ENCODE measurements around the gene SYPL2. TPM values are rescaled to one million over a fixed set of nuclear protein-coding genes. Genes with fewer than 3 reads are reported as not detected.

SYPL2 gene
- 0.38 TPM for polyA plus RNA-seq (2013, experiment 1 of 2)
- polyA plus RNA-seq (2013, experiment 2 of 2): 0.35 TPM

DNA sequence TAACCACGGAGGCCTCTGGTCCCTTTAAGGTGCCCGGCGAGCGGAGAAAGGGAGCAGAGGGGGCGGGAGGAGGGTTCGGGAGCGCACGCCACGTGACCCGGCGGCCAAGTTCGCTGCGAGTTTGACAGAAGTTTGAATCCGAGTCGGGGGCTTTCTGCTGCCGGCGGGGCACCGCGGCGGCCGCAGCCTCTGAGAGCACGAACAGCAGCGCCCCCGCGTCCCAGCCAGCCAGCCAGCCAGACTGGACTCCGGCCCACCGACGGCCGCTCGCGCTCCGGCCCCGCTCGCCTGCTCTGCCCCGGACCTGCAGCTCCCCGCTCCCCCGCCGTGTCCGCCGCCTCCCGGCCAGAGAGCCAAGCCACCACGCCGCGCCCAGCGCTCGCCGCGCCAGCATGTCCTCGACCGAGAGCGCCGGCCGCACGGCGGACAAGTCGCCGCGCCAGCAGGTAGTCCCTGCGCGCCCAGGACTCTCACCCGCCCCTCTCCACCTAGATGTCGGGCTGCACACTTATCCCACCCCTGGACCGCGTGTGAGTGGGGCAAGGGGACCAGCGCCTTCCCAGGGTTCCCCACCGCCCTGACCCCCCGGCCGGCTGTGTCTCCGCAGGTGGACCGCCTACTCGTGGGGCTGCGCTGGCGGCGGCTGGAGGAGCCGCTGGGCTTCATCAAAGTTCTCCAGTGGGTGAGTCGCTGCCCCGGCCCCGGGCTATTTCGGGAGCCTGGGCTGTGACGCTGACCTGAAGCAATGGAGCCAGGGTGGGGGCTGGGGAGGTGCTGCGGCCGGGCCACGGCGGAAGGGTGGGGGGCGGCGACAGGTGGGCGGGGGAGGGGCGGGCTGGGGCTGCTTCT lies at the start of gene SYPL2:
Gene SYPL2, plus strand, starts transcription at position 95 of the 849 bp plus-strand sequence. Its CDS starts 298 bp downstream, at position 393.
- Histone ChIP-seq H3K4me2 (ENCODE audit: low read length) (peak within 1 kb of the TSS; percentile 51), H4K8ac (ENCODE audit: low read depth, low read length) (no peak within 1 kb of the TSS), H3K27ac (ENCODE audit: low read depth, low read length) (no peak within 1 kb of the TSS), H3K23ac (ENCODE audit: low read length) (no peak within 1 kb of the TSS), H3K18ac (ENCODE audit: low read length) (no peak within 1 kb of the TSS), H2AK5ac (ENCODE audit: low read length) (no peak within 1 kb of the TSS), H3K56ac (ENCODE audit: low read length) (peak within 1 kb of the TSS; percentile 56), H3K4me1 (ENCODE audit: control insufficient read depth, low read depth, low read length) (no peaks in the 10 kb centered on the region), H3K9ac (ENCODE audit: low read length) (peak within 1 kb of the TSS; percentile 31), H3K4ac (ENCODE audit: low read depth, low read length) (no peak within 1 kb of the TSS), H4K5ac (ENCODE audit: low read length) (no peak within 1 kb of the TSS), H3K27me3 (ENCODE audit: insufficient read depth, low read length, poor library complexity) (peaks cover 23% of the 10 kb centered on the region), H3K36me3 (ENCODE audit: control insufficient read depth, insufficient read depth, low read length) (no peaks in the 10 kb centered on the region), H2BK120ac (ENCODE audit: low read depth, low read length) (no peak within 1 kb of the TSS), H3K79me1 (ENCODE audit: low read length) (no peaks in the 10 kb centered on the region), H3K79me2 (ENCODE audit: control insufficient read depth, insufficient read depth, low read length) (no peaks in the 10 kb centered on the region), H2BK15ac (replicated peaks; ENCODE audit: low read depth) (no peak within 1 kb of the TSS), H2BK5ac (ENCODE audit: low read length) (no peak within 1 kb of the TSS), H3K4me3 (ENCODE audit: low read length) (no peak within 1 kb of the TSS)
- no CpG with 5 or more reads among the region's 88 CpGs for WGBS (ENCODE audit: extremely low coverage, insufficient coverage, low lambda C conversion rate)
- DNase-seq: peak; percentile 42

DNA sequence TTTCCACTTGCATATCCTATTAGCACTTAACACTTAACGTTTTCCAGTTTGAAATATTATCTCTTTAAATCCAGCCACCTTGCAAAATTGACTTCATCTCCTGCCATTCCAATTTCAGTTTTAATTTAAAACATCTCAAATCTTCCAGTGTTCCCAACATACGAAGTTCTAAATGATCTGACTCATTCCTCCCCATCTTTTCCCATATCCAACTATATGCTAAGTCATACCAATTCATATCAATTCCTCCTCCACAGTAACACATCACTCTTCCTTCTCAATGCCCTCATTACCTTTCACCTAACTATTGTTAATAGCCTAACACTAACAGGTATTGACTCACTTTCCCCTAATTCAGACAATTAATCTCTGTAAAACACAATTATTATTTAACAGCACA lies 42.8 kb upstream of the SYPL2 start:
- Histone ChIP-seq H3K27me3 (ENCODE audit: insufficient read depth, low read length, poor library complexity) (no peaks in the 10 kb centered on the region), H3K9ac (ENCODE audit: low read length) (no peak overlapping the region), H3K56ac (ENCODE audit: low read length) (no peak overlapping the region), H3K4ac (ENCODE audit: low read depth, low read length) (no peak overlapping the region), H3K79me1 (ENCODE audit: low read length) (peaks cover 4% of the 10 kb centered on the region), H3K18ac (ENCODE audit: low read length) (no peak overlapping the region), H3K4me3 (ENCODE audit: low read length) (no peak overlapping the region), H2BK5ac (ENCODE audit: low read length) (no peak overlapping the region), H4K5ac (ENCODE audit: low read length) (no peak overlapping the region), H3K79me2 (ENCODE audit: control insufficient read depth, insufficient read depth, low read length) (peaks cover 36% of the 10 kb centered on the region), H2AK5ac (ENCODE audit: low read length) (no peak overlapping the region), H3K27ac (ENCODE audit: low read depth, low read length) (no peak overlapping the region), H4K8ac (ENCODE audit: low read depth, low read length) (no peak overlapping the region), H3K23ac (ENCODE audit: low read length) (no peak overlapping the region), H3K4me2 (ENCODE audit: low read length) (no peak overlapping the region), H2BK15ac (replicated peaks; ENCODE audit: low read depth) (no peak overlapping the region), H2BK120ac (ENCODE audit: low read depth, low read length) (no peak overlapping the region), H3K36me3 (ENCODE audit: control insufficient read depth, insufficient read depth, low read length) (no peaks in the 10 kb centered on the region), H3K4me1 (ENCODE audit: control insufficient read depth, low read depth, low read length) (no peaks in the 10 kb centered on the region)
- DNase-seq: no peak
- 100% methylated on average over 1 of the region's 2 CpGs for WGBS (ENCODE audit: extremely low coverage, insufficient coverage, low lambda C conversion rate)

GRCh38 chr1:109425391-109426280 lies 40.7 kb upstream of the SYPL2 start:
- Histone ChIP-seq H2BK15ac (replicated peaks; ENCODE audit: low read depth) (no peak overlapping the region), H3K27ac (ENCODE audit: low read depth, low read length) (peak overlapping the region; percentile 55), H3K23ac (ENCODE audit: low read length) (peak overlapping the region; percentile 54), H3K36me3 (ENCODE audit: control insufficient read depth, insufficient read depth, low read length) (no peaks in the 10 kb centered on the region), H2BK5ac (ENCODE audit: low read length) (no peak overlapping the region), H3K79me2 (ENCODE audit: control insufficient read depth, insufficient read depth, low read length) (peaks cover 34% of the 10 kb centered on the region), H3K4me1 (ENCODE audit: control insufficient read depth, low read depth, low read length) (no peaks in the 10 kb centered on the region), H4K5ac (ENCODE audit: low read length) (no peak overlapping the region), H3K56ac (ENCODE audit: low read length) (peak overlapping the region; percentile 93), H4K8ac (ENCODE audit: low read depth, low read length) (no peak overlapping the region), H3K79me1 (ENCODE audit: low read length) (peaks cover 4% of the 10 kb centered on the region), H3K4me2 (ENCODE audit: low read length) (peak overlapping the region; percentile 45), H3K27me3 (ENCODE audit: insufficient read depth, low read length, poor library complexity) (no peaks in the 10 kb centered on the region), H3K18ac (ENCODE audit: low read length) (no peak overlapping the region), H3K9ac (ENCODE audit: low read length) (peak overlapping the region; percentile 88), H2AK5ac (ENCODE audit: low read length) (no peak overlapping the region), H3K4me3 (ENCODE audit: low read length) (peak overlapping the region; percentile 28), H3K4ac (ENCODE audit: low read depth, low read length) (no peak overlapping the region), H2BK120ac (ENCODE audit: low read depth, low read length) (no peak overlapping the region)
- peak; percentile 69 for DNase-seq
- WGBS (ENCODE audit: extremely low coverage, insufficient coverage, low lambda C conversion rate): no CpG with 5 or more reads among the region's 32 CpGs

- DNase-seq: peak; percentile 100
- Histone ChIP-seq H3K79me2 (ENCODE audit: control insufficient read depth, insufficient read depth, low read length) (peaks cover 34% of the 10 kb centered on the region), H3K18ac (ENCODE audit: low read length) (peak within 1 kb of the TSS; percentile 64), H3K27ac (ENCODE audit: low read depth, low read length) (peak within 1 kb of the TSS; percentile 89), H4K8ac (ENCODE audit: low read depth, low read length) (no peak within 1 kb of the TSS), H4K5ac (ENCODE audit: low read length) (no peak within 1 kb of the TSS), H2BK15ac (replicated peaks; ENCODE audit: low read depth) (no peak within 1 kb of the TSS), H3K56ac (ENCODE audit: low read length) (peak within 1 kb of the TSS; percentile 93), H3K4me1 (ENCODE audit: control insufficient read depth, low read depth, low read length) (no peaks in the 10 kb centered on the region), H3K9ac (ENCODE audit: low read length) (peak within 1 kb of the TSS; percentile 90), H3K27me3 (ENCODE audit: insufficient read depth, low read length, poor library complexity) (no peaks in the 10 kb centered on the region), H2AK5ac (ENCODE audit: low read length) (no peak within 1 kb of the TSS), H3K4me2 (ENCODE audit: low read length) (peak within 1 kb of the TSS; percentile 94), H3K36me3 (ENCODE audit: control insufficient read depth, insufficient read depth, low read length) (no peaks in the 10 kb centered on the region), H3K4me3 (ENCODE audit: low read length) (peak within 1 kb of the TSS; percentile 79), H3K79me1 (ENCODE audit: low read length) (peaks cover 4% of the 10 kb centered on the region), H3K4ac (ENCODE audit: low read depth, low read length) (no peak within 1 kb of the TSS), H2BK5ac (ENCODE audit: low read length) (no peak within 1 kb of the TSS), H3K23ac (ENCODE audit: low read length) (peak within 1 kb of the TSS; percentile 54), H2BK120ac (ENCODE audit: low read depth, low read length) (no peak within 1 kb of the TSS)
- no CpG with 5 or more reads among the region's 50 CpGs for WGBS (ENCODE audit: extremely low coverage, insufficient coverage, low lambda C conversion rate)
Observed at GRCh38 chr1:109426281-109427170, 39.8 kb upstream of the SYPL2 start, which contains the start of gene PSMA5. Gene PSMA5 (minus strand): TSS chr1:109426448. CDS start chr1:109426330, 118 bp downstream.

DNA sequence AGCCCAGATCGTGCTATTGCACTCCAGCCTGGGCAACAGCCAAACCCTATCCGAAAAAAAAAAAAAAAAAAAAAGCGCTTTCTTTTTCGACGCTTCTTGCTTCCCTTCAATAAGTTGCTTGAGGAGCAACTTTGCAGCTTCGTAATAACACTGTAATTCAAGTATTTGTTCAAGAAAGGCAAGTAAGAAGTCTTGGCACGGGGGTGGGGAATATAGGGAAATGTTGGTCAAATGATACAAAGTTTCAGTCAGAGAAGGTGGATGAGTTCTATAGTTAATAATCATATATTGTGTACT lies 39.2 kb upstream of the SYPL2 start:
- Histone ChIP-seq H2BK15ac (replicated peaks; ENCODE audit: low read depth) (no peak overlapping the region), H4K5ac (ENCODE audit: low read length) (no peak overlapping the region), H3K4me1 (ENCODE audit: control insufficient read depth, low read depth, low read length) (no peaks in the 10 kb centered on the region), H4K8ac (ENCODE audit: low read depth, low read length) (no peak overlapping the region), H3K18ac (ENCODE audit: low read length) (no peak overlapping the region), H3K27me3 (ENCODE audit: insufficient read depth, low read length, poor library complexity) (no peaks in the 10 kb centered on the region), H3K4me3 (ENCODE audit: low read length) (peak overlapping the region; percentile 79), H3K9ac (ENCODE audit: low read length) (peak overlapping the region; percentile 90), H2BK5ac (ENCODE audit: low read length) (no peak overlapping the region), H3K27ac (ENCODE audit: low read depth, low read length) (no peak overlapping the region), H2AK5ac (ENCODE audit: low read length) (no peak overlapping the region), H3K56ac (ENCODE audit: low read length) (peak overlapping the region; percentile 91), H2BK120ac (ENCODE audit: low read depth, low read length) (no peak overlapping the region), H3K4me2 (ENCODE audit: low read length) (peak overlapping the region; percentile 94), H3K4ac (ENCODE audit: low read depth, low read length) (no peak overlapping the region), H3K36me3 (ENCODE audit: control insufficient read depth, insufficient read depth, low read length) (no peaks in the 10 kb centered on the region), H3K79me2 (ENCODE audit: control insufficient read depth, insufficient read depth, low read length) (peaks cover 30% of the 10 kb centered on the region), H3K23ac (ENCODE audit: low read length) (no peak overlapping the region), H3K79me1 (ENCODE audit: low read length) (peaks cover 2% of the 10 kb centered on the region)
- no CpG with 5 or more reads among the region's 7 CpGs for WGBS (ENCODE audit: extremely low coverage, insufficient coverage, low lambda C conversion rate)
- no peak for DNase-seq
